Measurements from ENCODE around the gene ARHGEF10L. TPM values are rescaled to one million over a fixed set of nuclear protein-coding genes. Genes with fewer than 3 reads are reported as not detected.

The ARHGEF10L gene
- polyA plus RNA-seq, 1 donor (not counting 4 experiments of a cell fraction or from before 2014, with no cell fraction given), result 2.4 TPM

DNA sequence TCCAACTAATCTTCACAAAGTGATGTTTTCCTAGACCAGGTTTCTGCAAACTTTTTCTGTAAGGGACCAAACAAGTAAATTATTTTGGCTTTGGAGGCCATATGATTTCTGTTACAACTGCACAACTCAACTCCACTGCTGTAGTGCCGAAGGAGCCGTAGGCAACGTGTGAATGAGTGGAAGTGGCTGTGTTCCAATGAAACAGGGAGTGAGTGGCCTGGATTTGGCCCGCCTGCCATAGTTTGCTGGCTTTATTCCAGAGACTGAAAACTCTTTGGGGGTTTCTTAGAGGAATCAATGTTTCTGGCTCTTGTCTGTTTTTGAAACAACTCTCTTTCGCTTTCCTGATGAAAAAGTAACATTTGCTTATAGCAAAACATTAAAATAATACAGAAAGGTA, 203.1 kb downstream of the ARHGEF10L start:
- no peak overlapping the region for H3K4me2 ChIP-seq (ENCODE audit: control insufficient read depth, extremely low read depth, insufficient read depth, low read depth, low read length)
- no peaks in the 10 kb centered on the region for H3K27me3 ChIP-seq (ENCODE audit: control insufficient read depth, extremely low read depth, insufficient read depth, low read length)

DNA sequence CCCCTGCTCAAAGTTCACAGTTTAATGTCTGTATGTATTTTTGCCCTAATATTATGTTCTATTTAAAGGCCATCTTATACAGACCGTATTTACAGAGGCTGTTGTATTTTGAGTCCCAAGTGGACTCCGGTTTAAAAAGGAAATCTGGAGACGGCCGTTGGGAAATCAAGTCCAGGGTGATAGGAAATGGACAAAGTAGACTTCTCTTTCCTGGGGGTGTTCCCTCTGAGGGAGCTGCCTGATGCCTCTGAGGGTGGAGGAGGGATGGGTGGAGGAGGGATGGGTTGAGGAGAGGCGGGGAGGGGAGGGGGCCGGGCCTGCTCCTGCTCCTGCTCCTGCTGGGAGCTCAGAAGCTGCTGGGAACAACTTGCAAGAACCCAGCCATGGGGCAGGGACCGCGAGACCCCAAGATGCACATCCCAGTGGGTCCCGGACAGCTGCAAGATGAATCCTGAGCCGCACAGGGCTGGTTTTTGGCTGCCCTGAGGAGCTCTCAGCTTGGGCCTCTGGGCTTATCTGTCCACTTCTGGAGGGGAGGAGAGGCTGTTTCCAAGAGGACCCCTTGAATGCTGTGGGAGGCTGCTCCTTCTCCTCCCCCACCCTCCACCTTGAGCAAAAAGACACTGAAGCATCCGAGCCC, 203.6 kb downstream of the ARHGEF10L start:
- dilution Hi-C loops (cut with MboI; ENCODE audit: extremely low pct_ligation_motif_present, low sequenced_read_pairs), result no loop called here
- no peaks in the 10 kb centered on the region for H3K4me1 ChIP-seq (ENCODE audit: control insufficient read depth, extremely low read depth, insufficient read depth, low read length)
- no peaks in the 10 kb centered on the region for H3K27me3 ChIP-seq (ENCODE audit: control insufficient read depth, extremely low read depth, insufficient read depth, low read length)
- H3K9me1 ChIP-seq (ENCODE audit: control insufficient read depth, extremely low read depth, insufficient read depth, low read length), result no peaks in the 10 kb centered on the region
- no peaks in the 10 kb centered on the region for H3K79me2 ChIP-seq (ENCODE audit: control insufficient read depth, insufficient read depth, low read length)
- H3K4me2 ChIP-seq (ENCODE audit: control insufficient read depth, extremely low read depth, insufficient read depth, low read depth, low read length), result no peak overlapping the region
- no peak overlapping the region for H3K27ac ChIP-seq (ENCODE audit: control insufficient read depth, insufficient read depth, low read length)
- no peaks in the 10 kb centered on the region for H3K9me3 ChIP-seq (ENCODE audit: control insufficient read depth, low read depth, low read length)
- no peak overlapping the region for H2AFZ ChIP-seq (ENCODE audit: control insufficient read depth, low read length)
- H3K4me3 ChIP-seq (ENCODE audit: control insufficient read depth in 2 of 3, extremely low read depth in 1 of 3, insufficient read depth in 2 of 3, low read depth in 1 of 3, low read length in 3 of 3), result no peak overlapping the region
- TF ChIP-seq, protein P1, sequence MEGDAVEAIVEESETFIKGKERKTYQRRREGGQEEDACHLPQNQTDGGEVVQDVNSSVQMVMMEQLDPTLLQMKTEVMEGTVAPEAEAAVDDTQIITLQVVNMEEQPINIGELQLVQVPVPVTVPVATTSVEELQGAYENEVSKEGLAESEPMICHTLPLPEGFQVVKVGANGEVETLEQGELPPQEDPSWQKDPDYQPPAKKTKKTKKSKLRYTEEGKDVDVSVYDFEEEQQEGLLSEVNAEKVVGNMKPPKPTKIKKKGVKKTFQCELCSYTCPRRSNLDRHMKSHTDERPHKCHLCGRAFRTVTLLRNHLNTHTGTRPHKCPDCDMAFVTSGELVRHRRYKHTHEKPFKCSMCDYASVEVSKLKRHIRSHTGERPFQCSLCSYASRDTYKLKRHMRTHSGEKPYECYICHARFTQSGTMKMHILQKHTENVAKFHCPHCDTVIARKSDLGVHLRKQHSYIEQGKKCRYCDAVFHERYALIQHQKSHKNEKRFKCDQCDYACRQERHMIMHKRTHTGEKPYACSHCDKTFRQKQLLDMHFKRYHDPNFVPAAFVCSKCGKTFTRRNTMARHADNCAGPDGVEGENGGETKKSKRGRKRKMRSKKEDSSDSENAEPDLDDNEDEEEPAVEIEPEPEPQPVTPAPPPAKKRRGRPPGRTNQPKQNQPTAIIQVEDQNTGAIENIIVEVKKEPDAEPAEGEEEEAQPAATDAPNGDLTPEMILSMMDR (optimal IDR thresholded peaks at IDR 0.05 in 1 of 3, IDR thresholded peaks at IDR 0.05 in 1 of 3, conservative IDR thresholded peaks at IDR 0.05 in 1 of 3; ENCODE audit: extremely low read depth in 1 of 3, insufficient read depth in 2 of 3, low read length in 3 of 3), result no peak
- TF ChIP-seq EZH2 (IDR thresholded peaks at IDR 0.05; ENCODE audit: low read length), result no peak
- no peak for DNase-seq (ENCODE audit: low read depth, low spot score)
- no peaks in the 10 kb centered on the region for H3K36me3 ChIP-seq (ENCODE audit: control insufficient read depth in 2 of 2, extremely low read depth in 1 of 2, insufficient read depth in 2 of 2, low read length in 2 of 2)
- no peak for FAIRE-seq
- no peaks in the 10 kb centered on the region for H4K20me1 ChIP-seq (ENCODE audit: control insufficient read depth, extremely low read depth, insufficient read depth, low read length)
- H3K9ac ChIP-seq (ENCODE audit: control insufficient read depth, extremely low read depth, insufficient read depth, low read length), result no peak overlapping the region

More for the DNA sequence above, 203.1 kb downstream of the ARHGEF10L start:
- no peaks in the 10 kb centered on the region for H3K79me2 ChIP-seq (ENCODE audit: control insufficient read depth, insufficient read depth, low read length)
- H3K27ac ChIP-seq (ENCODE audit: control insufficient read depth, insufficient read depth, low read length), result no peak overlapping the region
- no peak overlapping the region for H3K4me3 ChIP-seq (ENCODE audit: control insufficient read depth in 2 of 3, extremely low read depth in 1 of 3, insufficient read depth in 2 of 3, low read depth in 1 of 3, low read length in 3 of 3)
- H3K36me3 ChIP-seq (ENCODE audit: control insufficient read depth in 2 of 2, extremely low read depth in 1 of 2, insufficient read depth in 2 of 2, low read length in 2 of 2), result no peaks in the 10 kb centered on the region
- H2AFZ ChIP-seq (ENCODE audit: control insufficient read depth, low read length), result no peak overlapping the region
- no peaks in the 10 kb centered on the region for H4K20me1 ChIP-seq (ENCODE audit: control insufficient read depth, extremely low read depth, insufficient read depth, low read length)
- DNase-seq (ENCODE audit: low read depth, low spot score) (no peak), FAIRE-seq (no peak)
- H3K9me1 ChIP-seq (ENCODE audit: control insufficient read depth, extremely low read depth, insufficient read depth, low read length), result no peaks in the 10 kb centered on the region
- TF ChIP-seq, protein P1 (optimal IDR thresholded peaks at IDR 0.05 in 1 of 3, IDR thresholded peaks at IDR 0.05 in 1 of 3, conservative IDR thresholded peaks at IDR 0.05 in 1 of 3; ENCODE audit: extremely low read depth in 1 of 3, insufficient read depth in 2 of 3, low read length in 3 of 3), result no peak
- TF ChIP-seq EZH2 (IDR thresholded peaks at IDR 0.05; ENCODE audit: low read length), result no peak
- no peaks in the 10 kb centered on the region for H3K9me3 ChIP-seq (ENCODE audit: control insufficient read depth, low read depth, low read length)
- dilution Hi-C loops (cut with MboI; ENCODE audit: extremely low pct_ligation_motif_present, low sequenced_read_pairs), result no loop called here
- H3K4me1 ChIP-seq (ENCODE audit: control insufficient read depth, extremely low read depth, insufficient read depth, low read length), result no peaks in the 10 kb centered on the region
- H3K9ac ChIP-seq (ENCODE audit: control insufficient read depth, extremely low read depth, insufficient read depth, low read length), result no peak overlapping the region

Measured in keratinocyte (primary cell).